Psoas muscle (tissue), 8 donors: ENCODE data around the gene CDH3. TPM values are rescaled to one million over a fixed set of nuclear protein-coding genes. Genes with fewer than 3 reads are reported as not detected.

Source experiments
- ATAC-seq, 4 donors: fragments of 200-7000 bp; cut with Tn5 transposase; one replicate each; pipeline ENCODE4 v1.9.1; 2020; ENCODE audit warnings: moderate library complexity in 3 of 4, mild to moderate bottlenecking in 2 of 4
- DNase-seq, 2 donors: peaks; one replicate each; pipeline ENCODE4 v3.0.0-alpha.2; 2020
- H3K27ac ChIP-seq: fragments of 200-600 bp; one replicate; pipeline ENCODE4 v1.8.0; 2022
- H3K27me3 ChIP-seq, 3 donors: fragments of 200-600 bp in 1 of 3; one replicate each; pipeline versions ENCODE4 v1.6.1 to v1.8.0; 2013 to 2022; ENCODE audit warnings: low read length in 2 of 3, mild to moderate bottlenecking in 2 of 3, moderate library complexity in 1 of 3; ENCODE audit not compliant: insufficient read depth in 3 of 3
- H3K36me3 ChIP-seq, 2 donors: fragments of 200-600 bp in 1 of 2; one replicate each; pipeline versions ENCODE4 v1.6.1 to v1.8.0; 2013 to 2022; ENCODE audit warnings: low read depth in 1 of 2, mild to moderate bottlenecking in 1 of 2, moderate library complexity in 1 of 2; ENCODE audit not compliant: insufficient read depth in 1 of 2
- H3K4me1 ChIP-seq: fragments of 200-600 bp; one replicate; pipeline ENCODE4 v1.8.0; 2022
- H3K4me3 ChIP-seq: fragments of 200-600 bp; one replicate; pipeline ENCODE4 v1.8.0; 2022; ENCODE audit warnings: mild to moderate bottlenecking
- H3K9me3 ChIP-seq: fragments of 200-600 bp; one replicate; pipeline ENCODE4 v1.8.0; 2022
- CTCF ChIP-seq: fragments of 200-600 bp; IDR thresholded peaks from one replicate; pipeline ENCODE4 v1.8.0; 2022; ENCODE audit warnings: antibody characterized with exemption
- WGBS, 3 donors: extraction: QIAGEN DNeasy Blood & Tissue Kit; methylation state at CpG; one replicate each; pipeline versions ENCODE4 v1.1.6 to v1.1.7; 2013; 5-methylcytosine and 5-hydroxymethylcytosine counted together
- intact Hi-C, 2 donors: fragments of 100-400 bp; cut with DNase I; formaldehyde crosslinking; loops; one replicate each; pipeline versions ENCODE4 v1.11.0 to v1.14.2; 2022
- polyA plus RNA-seq, 3 donors: library from polyadenylated mRNA; stranded (reverse); fragments of 200-250 nt; gene quantifications; one replicate each; pipeline ENCODE4 v1.2.3, GENCODE V29; 2013
- total RNA-seq, 4 donors: library from RNA; stranded (reverse); fragmentation: NEBNext Ultra II Directional in 2 of 4; extraction: Animal tissue kit (Norgen Biotek cat#: 25700) in 2 of 4; gene quantifications; one replicate each; pipeline versions ENCODE4 v1.2.1 to v1.2.4, GENCODE V29; 2021 to 2023
- donor health status: healthy with polysubstance abuse.
- donor health status: DM: no; HTN: no; CAD: no; lungs with moderate emphysema.
- donor health status: Bipolar disorder and iron deficiency.
- donor health status: healthy.
- donor health status: DM: yes; HTN: yes; CAD: no.
- donor health status: DM: no; HTN: no; CAD: no.
- donor health status: DM: no; HTN: no; CAD: no.
- donor health status: DM: yes; HTN: yes; CAD: no.

CDH3 gene
- total and polyA plus RNA-seq, 7 donors, result 0.05 to 0.21 TPM; not detected in 5

- Histone ChIP-seq H3K36me3 (no peaks in the 10 kb centered on the region), H3K4me3 (no peak overlapping the region), H3K27me3 (no peaks in the 10 kb centered on the region), H3K27ac (no peak overlapping the region), H3K9me3 (no peaks in the 10 kb centered on the region), H3K4me1 (no peaks in the 10 kb centered on the region)
- DNase-seq, result no peak
- ATAC-seq, result no peak
- 90 to 93% (median 92%) methylated on average over 22 of the region's 22 CpGs for WGBS, 3 donors
- intact Hi-C loops, result no loop called here
- TF ChIP-seq CTCF, result no peak
Observed at GRCh38 chr16:68685685-68686478, 40.8 kb downstream of the CDH3 start.

- intact Hi-C loops, result no loop called here
- TF ChIP-seq CTCF, result no peak
- Histone ChIP-seq H3K27ac (no peak overlapping the region), H3K9me3 (no peaks in the 10 kb centered on the region), H3K4me3 (no peak overlapping the region), H3K36me3 (no peaks in the 10 kb centered on the region), H3K27me3 (no peaks in the 10 kb centered on the region), H3K4me1 (no peaks in the 10 kb centered on the region)
- ATAC-seq (no peak), DNase-seq (no peak)
- 88 to 91% (median 89%) methylated on average over 5 of the region's 5 CpGs for whole genome bisulfite sequencing, 3 donors
Observed at GRCh38 chr16:68686905-68687304, 41.8 kb downstream of the CDH3 start.

GRCh38 chr16:68689921-68690320, 44.8 kb downstream of the CDH3 start:
- Histone ChIP-seq H3K9me3 (no peaks in the 10 kb centered on the region), H3K4me3 (no peak overlapping the region), H3K27ac (no peak overlapping the region), H3K4me1 (no peaks in the 10 kb centered on the region), H3K36me3 (no peaks in the 10 kb centered on the region), H3K27me3 (peaks cover 0 to 3% (median 0%) of the 10 kb centered on the region in 3 donors)
- TF ChIP-seq CTCF, result no peak
- intact Hi-C loops, result no loop called here
- ATAC-seq (no peak), DNase-seq (no peak)
- WGBS, 3 donors, result 89 to 95% (median 92%) methylated on average over 5 of the region's 5 CpGs

- WGBS, 3 donors, result 81 to 86% (median 82%) methylated on average over 11 of the region's 11 CpGs
- no peak for ATAC-seq
- intact Hi-C loops, result no loop called here
- H3K4me1 ChIP-seq, result no peaks in the 10 kb centered on the region
- no peak overlapping the region for H3K4me3 ChIP-seq
- peaks cover 0 to 5% (median 0%) of the 10 kb centered on the region in 3 donors for H3K27me3 ChIP-seq
- DNase-seq, result no peak
- H3K27ac ChIP-seq, result no peak overlapping the region
- H3K36me3 ChIP-seq, result no peaks in the 10 kb centered on the region
- TF ChIP-seq CTCF, result no peak
- H3K9me3 ChIP-seq, result no peaks in the 10 kb centered on the region
Observed at GRCh38 chr16:68695575-68695974, 50.5 kb downstream of the CDH3 start.

- ATAC-seq, result no peak
- H3K27me3 ChIP-seq, result peaks cover 0 to 5% (median 0%) of the 10 kb centered on the region in 3 donors
- no peak for DNase-seq
- TF ChIP-seq CTCF, result no peak
- H3K4me1 ChIP-seq, result no peaks in the 10 kb centered on the region
- no peaks in the 10 kb centered on the region for H3K36me3 ChIP-seq
- H3K27ac ChIP-seq, result no peak overlapping the region
- WGBS, 3 donors, result 83 to 91% (median 88%) methylated on average over 8 of the region's 8 CpGs
- no peaks in the 10 kb centered on the region for H3K9me3 ChIP-seq
- H3K4me3 ChIP-seq, result no peak overlapping the region
- intact Hi-C loops, result no loop called here
Observed at GRCh38 chr16:68696514-68696913, 51.4 kb downstream of the CDH3 start.
